HEK293 (cell line): Measurements from ENCODE around the gene SLC35E2B.

ENCODE experiments used
- EGR2 ChIP-seq: fragments of 450-650 bp; formaldehyde crosslinking; IDR thresholded peaks from 2 replicates; pipeline ENCODE4 v1.5.1; 2016; ENCODE audit warnings: low read depth, missing biosample characterization, missing genetic modification characterization
- KLF1 ChIP-seq: fragments of 450-650 bp; formaldehyde crosslinking; IDR thresholded peaks from 2 replicates; pipeline ENCODE4 v1.5.1; 2016; ENCODE audit warnings: missing biosample characterization, missing genetic modification characterization
- KLF10 ChIP-seq: fragments of 450-650 bp; IDR thresholded peaks from 2 replicates; pipeline ENCODE4 v1.5.1; 2018; ENCODE audit warnings: missing biosample characterization, mild to moderate bottlenecking, missing genetic modification characterization
- KLF8 ChIP-seq: fragments of 450-650 bp; formaldehyde crosslinking; IDR thresholded peaks from 2 replicates; pipeline ENCODE4 v1.5.1; 2016; ENCODE audit warnings: missing biosample characterization, missing genetic modification characterization
- KLF9 ChIP-seq: fragments of 450-650 bp; formaldehyde crosslinking; IDR thresholded peaks from 2 replicates; pipeline ENCODE4 v1.5.1; 2016; ENCODE audit warnings: missing biosample characterization, missing genetic modification characterization, low read depth
- OSR2 ChIP-seq: fragments of 450-650 bp; formaldehyde crosslinking; IDR thresholded peaks from 2 replicates; pipeline ENCODE4 v1.5.1; 2016; ENCODE audit warnings: missing biosample characterization, missing genetic modification characterization
- PRDM10 ChIP-seq: fragments of 450-650 bp; formaldehyde crosslinking; IDR thresholded peaks from 2 replicates; pipeline ENCODE4 v1.5.1; 2016; ENCODE audit warnings: missing biosample characterization, missing genetic modification characterization
- SP2 ChIP-seq: fragments of 450-650 bp; formaldehyde crosslinking; IDR thresholded peaks from 2 replicates; pipeline ENCODE4 v1.5.1; 2016; ENCODE audit warnings: missing biosample characterization, missing genetic modification characterization
- SP3 ChIP-seq: fragments of 450-650 bp; formaldehyde crosslinking; IDR thresholded peaks from 2 replicates; pipeline ENCODE4 v1.5.1; 2016; ENCODE audit warnings: missing biosample characterization, missing genetic modification characterization
- SP7 ChIP-seq: fragments of 450-650 bp; formaldehyde crosslinking; IDR thresholded peaks from 2 replicates; pipeline ENCODE4 v1.5.1; 2016; ENCODE audit warnings: missing biosample characterization, missing genetic modification characterization
- ZBTB11 ChIP-seq: fragments of 450-650 bp; formaldehyde crosslinking; conservative IDR thresholded peaks from 2 replicates; pipeline ENCODE4 v1.5.1; 2016; ENCODE audit warnings: low read depth, missing biosample characterization, missing genetic modification characterization
- ZBTB17 ChIP-seq: fragments of 450-650 bp; formaldehyde crosslinking; IDR thresholded peaks from 2 replicates; pipeline ENCODE4 v1.5.1; 2016; ENCODE audit warnings: missing biosample characterization, missing genetic modification characterization
- ZBTB21 ChIP-seq: fragments of 450-650 bp; formaldehyde crosslinking; IDR thresholded peaks from 2 replicates; pipeline ENCODE4 v1.5.1; 2017; ENCODE audit warnings: missing biosample characterization, missing genetic modification characterization
- ZBTB26 ChIP-seq: fragments of 450-650 bp; formaldehyde crosslinking; optimal IDR thresholded peaks from 2 replicates; pipeline ENCODE3; 2016; ENCODE audit warnings: missing biosample characterization, mild to moderate bottlenecking, missing genetic modification characterization
- ZBTB8A ChIP-seq: fragments of 450-650 bp; formaldehyde crosslinking; IDR thresholded peaks from 2 replicates; pipeline ENCODE4 v1.5.1; 2016; ENCODE audit warnings: missing biosample characterization, missing genetic modification characterization
- ZEB2 ChIP-seq: fragments of 450-650 bp; formaldehyde crosslinking; IDR thresholded peaks from 2 replicates; pipeline ENCODE4 v1.5.1; 2016; ENCODE audit warnings: missing biosample characterization, missing genetic modification characterization
- ZNF2 ChIP-seq: fragments of 450-650 bp; formaldehyde crosslinking; IDR thresholded peaks from 2 replicates; pipeline ENCODE4 v1.5.1; 2016; ENCODE audit warnings: missing biosample characterization, missing genetic modification characterization
- ZNF324 ChIP-seq: fragments of 450-650 bp; formaldehyde crosslinking; IDR thresholded peaks from 2 replicates; pipeline ENCODE4 v1.5.1; 2016; ENCODE audit warnings: missing biosample characterization, missing genetic modification characterization
- ZNF341 ChIP-seq: fragments of 450-650 bp; formaldehyde crosslinking; IDR thresholded peaks from 2 replicates; pipeline ENCODE4; 2016; ENCODE audit warnings: low read depth, missing biosample characterization, missing genetic modification characterization
- ZNF394 ChIP-seq: fragments of 450-650 bp; formaldehyde crosslinking; IDR thresholded peaks from 2 replicates; pipeline ENCODE4 v1.5.1; 2016; ENCODE audit warnings: missing biosample characterization, missing genetic modification characterization, mild to moderate bottlenecking, moderate library complexity, borderline replicate concordance
- ZNF580 ChIP-seq: fragments of 450-650 bp; formaldehyde crosslinking; IDR thresholded peaks from 2 replicates; pipeline ENCODE4 v1.5.1; 2016; ENCODE audit warnings: missing biosample characterization, missing genetic modification characterization
- ZNF600 ChIP-seq: fragments of 450-650 bp; formaldehyde crosslinking; IDR thresholded peaks from 2 replicates; pipeline ENCODE4 v1.5.1; 2016; ENCODE audit warnings: missing biosample characterization, missing genetic modification characterization
- ZNF629 ChIP-seq: fragments of 450-650 bp; formaldehyde crosslinking; IDR thresholded peaks from 2 replicates; pipeline ENCODE4 v1.5.1; 2017; ENCODE audit warnings: missing biosample characterization, missing genetic modification characterization
- ZNF76 ChIP-seq: fragments of 450-650 bp; formaldehyde crosslinking; IDR thresholded peaks from 2 replicates; pipeline ENCODE4; 2016; ENCODE audit warnings: low read depth, missing biosample characterization, missing genetic modification characterization, borderline replicate concordance
- ZXDB ChIP-seq: fragments of 450-650 bp; formaldehyde crosslinking; IDR thresholded peaks from 2 replicates; pipeline ENCODE4 v1.5.1; 2016; ENCODE audit warnings: missing biosample characterization, missing genetic modification characterization
- TF ChIP-seq, protein P1 (sequence below): fragments of 450-650 bp; formaldehyde crosslinking; IDR thresholded peaks from 2 replicates; pipeline ENCODE4 v1.5.1; 2016; ENCODE audit warnings: missing biosample characterization, missing genetic modification characterization
- TF ChIP-seq, protein P2 (sequence below): fragments of 450-650 bp; formaldehyde crosslinking; IDR thresholded peaks from 2 replicates; pipeline ENCODE4 v1.5.1; 2017; ENCODE audit warnings: missing biosample characterization, mild to moderate bottlenecking, missing genetic modification characterization, moderate library complexity

SLC35E2B gene

DNA sequence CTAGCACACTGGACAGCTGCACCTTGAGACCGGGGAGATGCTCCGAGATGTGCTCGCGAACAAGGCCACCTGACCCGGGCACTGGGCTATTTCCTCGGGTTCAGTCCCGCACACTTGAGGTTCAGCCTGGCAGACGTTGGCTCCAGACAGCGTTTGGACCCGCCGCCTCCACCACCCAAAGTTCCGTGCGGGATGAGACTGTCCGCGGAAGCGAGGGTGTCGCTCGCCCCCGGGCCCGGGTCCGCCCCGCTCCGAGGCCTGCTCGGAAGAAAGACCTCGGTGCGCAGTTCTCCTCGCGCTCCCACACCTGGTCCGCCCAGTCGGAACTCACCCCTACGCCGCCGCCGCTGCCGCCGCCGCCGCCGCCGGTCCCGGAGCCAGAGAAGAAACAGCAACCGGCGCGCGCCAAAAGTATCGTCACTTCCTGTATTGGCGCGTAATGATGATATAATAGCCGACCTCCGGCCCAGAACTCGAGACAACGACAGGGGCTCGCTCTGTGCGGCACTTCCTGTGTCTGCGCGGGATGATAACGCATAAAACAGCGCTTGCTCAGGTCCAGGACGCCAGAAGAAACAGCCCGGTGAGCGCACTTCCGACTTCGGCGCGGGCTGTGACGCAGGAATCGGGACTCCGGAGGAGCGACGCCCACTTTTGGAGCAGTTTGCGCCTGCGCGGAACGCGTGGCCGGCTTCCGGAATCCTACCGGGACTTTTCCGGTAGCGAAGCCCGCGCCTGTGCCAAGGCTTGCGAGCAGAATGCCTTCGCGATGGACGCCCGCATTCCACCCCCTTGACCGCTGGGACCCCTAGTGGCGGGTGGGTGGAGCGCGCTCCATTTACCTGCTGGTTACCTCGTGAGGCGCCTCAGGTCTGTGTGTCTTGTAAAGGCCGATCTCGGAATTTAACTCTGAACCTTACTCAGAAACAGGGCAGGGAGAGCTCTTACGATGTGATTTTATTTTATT is 33.7 kb downstream of the SLC35E2B start, which contains the start of gene CDK11B (continued):
- TF ChIP-seq ZBTB17, result peak; percentile 89
- TF ChIP-seq EGR2, result peak; percentile 43; the same call in 1 of the 2 replicates
- peak; percentile 87 for TF ChIP-seq SP2
- TF ChIP-seq KLF10, result peak; percentile 85
- TF ChIP-seq ZNF324, result 0 out of 2 replicates have a peak, but pooled peaks have one; percentile 67
- peak; percentile 84 for TF ChIP-seq OSR2
- TF ChIP-seq ZNF2 (tag by site-specific recombination), result 0 out of 2 replicates have a peak, but pooled peaks have one; percentile 51
- TF ChIP-seq ZNF76 (tag by site-specific recombination), result peak; percentile 81
- TF ChIP-seq ZBTB21, result peak; percentile 99
- TF ChIP-seq ZXDB (tag by site-specific recombination), result peak; percentile 94
- TF ChIP-seq ZNF341, result peak; percentile 73
- peak; percentile 100 for TF ChIP-seq ZNF629
- peak; percentile 100 for TF ChIP-seq ZEB2 (tag by site-specific recombination)
- TF ChIP-seq ZBTB11 (tag by site-specific recombination), result peak; percentile 94
- TF ChIP-seq, protein P1, sequence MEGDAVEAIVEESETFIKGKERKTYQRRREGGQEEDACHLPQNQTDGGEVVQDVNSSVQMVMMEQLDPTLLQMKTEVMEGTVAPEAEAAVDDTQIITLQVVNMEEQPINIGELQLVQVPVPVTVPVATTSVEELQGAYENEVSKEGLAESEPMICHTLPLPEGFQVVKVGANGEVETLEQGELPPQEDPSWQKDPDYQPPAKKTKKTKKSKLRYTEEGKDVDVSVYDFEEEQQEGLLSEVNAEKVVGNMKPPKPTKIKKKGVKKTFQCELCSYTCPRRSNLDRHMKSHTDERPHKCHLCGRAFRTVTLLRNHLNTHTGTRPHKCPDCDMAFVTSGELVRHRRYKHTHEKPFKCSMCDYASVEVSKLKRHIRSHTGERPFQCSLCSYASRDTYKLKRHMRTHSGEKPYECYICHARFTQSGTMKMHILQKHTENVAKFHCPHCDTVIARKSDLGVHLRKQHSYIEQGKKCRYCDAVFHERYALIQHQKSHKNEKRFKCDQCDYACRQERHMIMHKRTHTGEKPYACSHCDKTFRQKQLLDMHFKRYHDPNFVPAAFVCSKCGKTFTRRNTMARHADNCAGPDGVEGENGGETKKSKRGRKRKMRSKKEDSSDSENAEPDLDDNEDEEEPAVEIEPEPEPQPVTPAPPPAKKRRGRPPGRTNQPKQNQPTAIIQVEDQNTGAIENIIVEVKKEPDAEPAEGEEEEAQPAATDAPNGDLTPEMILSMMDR (tag by site-specific recombination), result 0 out of 2 replicates have a peak, but pooled peaks have one; percentile 23
- 0 out of 2 replicates have a peak, but pooled peaks have one; percentile 58 for TF ChIP-seq ZNF600 (tag by site-specific recombination)
- TF ChIP-seq PRDM10 (tag by site-specific recombination), result peak; percentile 28; the same call in 1 of the 2 replicates
- peak; percentile 78 for TF ChIP-seq SP7 (tag by site-specific recombination)
- peak; percentile 52; the same call in 1 of the 2 replicates for TF ChIP-seq SP3
- TF ChIP-seq ZBTB26 (tag by site-specific recombination), result peak; percentile 83
- peak; percentile 88 for TF ChIP-seq ZBTB8A (tag by site-specific recombination)
- TF ChIP-seq ZNF394 (tag by site-specific recombination), result 0 out of 2 replicates have a peak, but pooled peaks have one; percentile 36
- peak; percentile 94 for TF ChIP-seq ZNF580 (tag by site-specific recombination)
- TF ChIP-seq KLF9, result peak; percentile 84
- TF ChIP-seq, protein P2, sequence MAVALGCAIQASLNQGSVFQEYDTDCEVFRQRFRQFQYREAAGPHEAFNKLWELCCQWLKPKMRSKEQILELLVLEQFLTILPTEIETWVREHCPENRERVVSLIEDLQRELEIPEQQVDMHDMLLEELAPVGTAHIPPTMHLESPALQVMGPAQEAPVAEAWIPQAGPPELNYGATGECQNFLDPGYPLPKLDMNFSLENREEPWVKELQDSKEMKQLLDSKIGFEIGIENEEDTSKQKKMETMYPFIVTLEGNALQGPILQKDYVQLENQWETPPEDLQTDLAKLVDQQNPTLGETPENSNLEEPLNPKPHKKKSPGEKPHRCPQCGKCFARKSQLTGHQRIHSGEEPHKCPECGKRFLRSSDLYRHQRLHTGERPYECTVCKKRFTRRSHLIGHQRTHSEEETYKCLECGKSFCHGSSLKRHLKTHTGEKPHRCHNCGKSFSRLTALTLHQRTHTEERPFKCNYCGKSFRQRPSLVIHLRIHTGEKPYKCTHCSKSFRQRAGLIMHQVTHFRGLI (tag by site-specific recombination), result peak; percentile 78
- peak; percentile 88 for TF ChIP-seq KLF8 (tag by site-specific recombination)
- TF ChIP-seq KLF1 (tag by site-specific recombination), result peak; percentile 53
